ENCODE measurements around the gene CFTR.

- TF ChIP-seq CTCF (conservative IDR thresholded peaks at IDR 0.05; ENCODE audit: low read length) (no peak), EZH2phosphoT487 (IDR thresholded peaks at IDR 0.05; ENCODE audit: borderline replicate concordance) (no peak)
Measured at GRCh38 chr7:117479225-117480054, at the start of gene CFTR.
